Bronchial epithelial cell (primary cell): ENCODE results near the gene F5. TPM values are rescaled to one million over a fixed set of nuclear protein-coding genes. Genes with fewer than 3 reads are reported as not detected.
A peak's percentile ranks its signal among the peaks of the same experiment; 100 is the strongest.

Experiments
- DNase-seq: peaks from one replicate; pipeline ENCODE4 v3.0.0-alpha.2; 2010; ENCODE audit warnings: low read depth
- FAIRE-seq: peaks from 2 replicates; lab custom pipeline; 2011; peaks lifted over from hg19 to GRCh38; lab: Jason Lieb, UNC
- H3K27me3 ChIP-seq: 2 replicates; pipeline ENCODE4 v1.5.1; 2011; ENCODE audit warnings: low read length; ENCODE audit not compliant: control insufficient read depth, insufficient read depth
- H3K36me3 ChIP-seq: 2 replicates; pipeline ENCODE4 v1.5.1; 2011; ENCODE audit warnings: low read length; ENCODE audit not compliant: control insufficient read depth, insufficient read depth
- H3K4me3 ChIP-seq: 2 replicates; pipeline ENCODE4 v1.5.1; 2011; ENCODE audit warnings: mild to moderate bottlenecking, low read depth, low read length, control low read depth
- total RNA-seq: library from RNA; depleted of rRNA; stranded (reverse); fragments of >200 nt; gene quantifications from 2 replicates; pipeline ENCODE4 v1.2.1, GENCODE V29; 2014
- TF ChIP-seq, protein P1 (sequence below): IDR thresholded peaks from 2 replicates; pipeline ENCODE4 v1.5.1; 2011; ENCODE audit warnings: mild to moderate bottlenecking, moderate library complexity, low read length, control low read depth, inconsistent platforms; ENCODE audit not compliant: insufficient read depth, severe bottlenecking

F5 gene
- total RNA-seq, 1 donor from 2014 or later: not detected

DNA sequence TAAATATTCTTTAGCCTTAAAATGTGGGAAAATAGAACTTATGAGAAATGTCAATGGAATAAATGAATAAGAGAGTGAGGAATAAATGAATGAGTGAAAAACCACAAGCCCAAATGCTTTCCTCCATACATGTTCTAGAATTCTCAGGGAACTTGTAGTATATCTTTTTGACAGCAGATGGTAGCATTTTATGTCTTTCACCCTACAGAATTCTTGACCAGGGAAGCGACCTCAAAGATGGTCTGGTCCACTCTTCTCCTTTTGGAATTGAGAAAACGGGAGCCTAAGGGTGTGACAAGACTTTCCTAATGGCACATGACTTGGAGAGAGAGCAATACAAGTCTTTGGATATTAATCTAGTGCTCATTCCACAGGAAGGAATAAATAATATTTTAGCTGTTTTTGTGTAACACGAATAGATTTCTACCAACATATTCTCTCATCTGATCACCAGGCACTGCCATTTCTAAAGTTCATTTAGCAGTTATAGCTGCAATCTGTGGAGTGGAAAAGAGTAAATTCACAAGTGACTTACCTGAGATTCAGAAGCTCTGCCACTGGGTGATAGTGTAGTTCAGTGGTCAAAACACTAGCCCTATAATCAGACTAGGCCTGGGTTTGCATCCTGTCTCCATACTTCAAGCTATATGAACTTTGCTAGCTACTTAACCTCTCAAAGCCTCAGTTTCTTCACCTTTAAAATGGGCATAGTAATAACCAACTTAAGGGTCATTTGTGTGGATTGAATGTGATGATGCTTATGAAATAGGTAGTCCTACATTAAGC lies 15.0 kb upstream of the F5 start:
- peaks cover 4% of the 10 kb centered on the region for H3K27me3 ChIP-seq

DNA sequence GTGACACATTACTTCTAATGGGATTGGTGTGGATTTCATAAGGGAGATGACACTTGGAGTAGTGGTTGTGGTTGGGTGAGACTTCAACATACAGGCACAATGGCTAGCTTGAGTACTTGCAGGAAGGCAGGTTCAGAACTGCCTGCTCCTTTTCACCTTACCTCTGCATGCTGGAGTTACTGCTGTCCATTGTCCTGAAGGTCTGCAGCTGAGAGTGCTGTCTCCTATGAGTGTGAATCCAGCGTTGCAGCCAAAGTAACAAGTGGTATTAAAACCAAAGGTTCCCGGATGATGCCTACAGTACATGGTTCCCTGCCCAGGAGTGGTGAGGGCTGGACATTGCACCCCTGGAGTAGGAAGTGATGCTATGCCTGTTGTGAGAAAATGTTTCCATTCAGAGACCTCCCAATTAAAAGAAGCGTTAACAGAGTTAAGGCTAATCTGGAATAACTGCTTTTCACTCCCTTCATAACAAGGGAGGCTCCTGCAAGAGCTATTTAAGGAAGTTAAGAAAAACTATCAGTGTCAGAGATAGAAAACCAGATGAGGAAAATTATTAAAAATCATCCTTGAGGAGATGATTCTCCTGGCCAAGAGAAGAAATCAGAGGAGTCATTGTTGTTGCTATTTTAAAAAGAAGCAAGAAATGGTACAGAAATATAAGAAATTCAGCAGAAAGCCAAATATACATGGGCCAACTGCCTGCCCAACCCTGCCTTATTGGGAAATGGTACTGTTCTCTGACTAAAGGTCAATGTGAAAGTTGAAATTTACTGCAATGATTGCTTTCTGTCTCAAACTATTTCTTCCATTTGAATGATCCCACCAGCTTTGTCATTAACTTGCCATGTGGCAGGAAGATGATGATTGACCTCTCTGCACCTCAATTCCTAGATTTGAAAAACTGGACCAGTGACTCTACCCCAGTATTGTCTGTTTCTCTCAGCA lies 9.8 kb upstream of the F5 start:
- TF ChIP-seq, protein P1, sequence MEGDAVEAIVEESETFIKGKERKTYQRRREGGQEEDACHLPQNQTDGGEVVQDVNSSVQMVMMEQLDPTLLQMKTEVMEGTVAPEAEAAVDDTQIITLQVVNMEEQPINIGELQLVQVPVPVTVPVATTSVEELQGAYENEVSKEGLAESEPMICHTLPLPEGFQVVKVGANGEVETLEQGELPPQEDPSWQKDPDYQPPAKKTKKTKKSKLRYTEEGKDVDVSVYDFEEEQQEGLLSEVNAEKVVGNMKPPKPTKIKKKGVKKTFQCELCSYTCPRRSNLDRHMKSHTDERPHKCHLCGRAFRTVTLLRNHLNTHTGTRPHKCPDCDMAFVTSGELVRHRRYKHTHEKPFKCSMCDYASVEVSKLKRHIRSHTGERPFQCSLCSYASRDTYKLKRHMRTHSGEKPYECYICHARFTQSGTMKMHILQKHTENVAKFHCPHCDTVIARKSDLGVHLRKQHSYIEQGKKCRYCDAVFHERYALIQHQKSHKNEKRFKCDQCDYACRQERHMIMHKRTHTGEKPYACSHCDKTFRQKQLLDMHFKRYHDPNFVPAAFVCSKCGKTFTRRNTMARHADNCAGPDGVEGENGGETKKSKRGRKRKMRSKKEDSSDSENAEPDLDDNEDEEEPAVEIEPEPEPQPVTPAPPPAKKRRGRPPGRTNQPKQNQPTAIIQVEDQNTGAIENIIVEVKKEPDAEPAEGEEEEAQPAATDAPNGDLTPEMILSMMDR: no peak
- FAIRE-seq: peak; percentile 55
- Histone ChIP-seq H3K27me3 (no peaks in the 10 kb centered on the region), H3K36me3 (no peaks in the 10 kb centered on the region), H3K4me3 (no peak overlapping the region)
- DNase-seq: peak; percentile 66

More for the DNA sequence above, 15.0 kb upstream of the F5 start:
- FAIRE-seq (no peak), DNase-seq (peak; percentile 34)
- H3K4me3 ChIP-seq: no peak overlapping the region
- H3K36me3 ChIP-seq: no peaks in the 10 kb centered on the region
- TF ChIP-seq, protein P1: peak; percentile 38

DNA sequence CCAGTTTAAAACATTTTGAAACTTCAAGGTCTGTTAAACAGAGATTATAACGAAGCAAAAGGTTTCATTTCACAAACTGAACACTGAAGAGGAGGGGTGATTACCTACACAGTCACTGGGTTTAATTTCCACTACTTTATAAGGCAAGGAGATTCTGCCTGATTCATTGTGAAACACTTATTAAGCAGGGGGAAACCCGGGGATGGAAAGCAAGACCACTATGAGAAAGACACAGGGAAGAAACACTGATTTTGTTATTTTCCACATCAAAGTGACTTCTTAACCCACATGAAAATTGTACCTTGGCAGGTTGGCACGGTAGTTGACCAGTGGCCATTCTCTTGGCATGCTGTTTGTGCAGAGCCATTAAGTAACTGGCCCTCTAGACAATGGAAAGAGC lies 8.1 kb upstream of the F5 start:
- Histone ChIP-seq H3K4me3 (no peak overlapping the region), H3K36me3 (no peaks in the 10 kb centered on the region), H3K27me3 (no peaks in the 10 kb centered on the region)
- DNase-seq: no peak
- TF ChIP-seq, protein P1: no peak
- FAIRE-seq: no peak

DNA sequence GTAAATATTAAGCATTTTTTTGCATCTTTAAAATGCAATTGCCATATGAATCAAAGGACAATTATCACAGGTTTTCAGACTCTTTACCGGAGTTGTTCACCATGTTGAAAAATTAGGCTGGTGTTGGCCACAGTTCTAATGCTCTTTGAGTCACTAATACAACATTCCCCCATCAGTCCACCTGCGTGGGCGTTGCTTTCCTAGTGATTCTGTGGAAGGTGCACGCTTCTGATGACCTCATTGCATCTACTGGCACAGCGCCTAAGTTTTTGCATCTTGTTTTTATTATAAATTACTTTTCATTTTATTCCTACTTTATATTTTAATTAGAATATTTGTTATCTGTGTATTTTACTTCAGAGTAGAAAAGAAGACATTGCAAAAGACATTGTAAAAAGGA lies 4.7 kb upstream of the F5 start:
- no peak for FAIRE-seq
- no peaks in the 10 kb centered on the region for H3K36me3 ChIP-seq
- H3K4me3 ChIP-seq: no peak overlapping the region
- H3K27me3 ChIP-seq: no peaks in the 10 kb centered on the region
- TF ChIP-seq, protein P1: no peak
- DNase-seq: peak; percentile 62

DNA sequence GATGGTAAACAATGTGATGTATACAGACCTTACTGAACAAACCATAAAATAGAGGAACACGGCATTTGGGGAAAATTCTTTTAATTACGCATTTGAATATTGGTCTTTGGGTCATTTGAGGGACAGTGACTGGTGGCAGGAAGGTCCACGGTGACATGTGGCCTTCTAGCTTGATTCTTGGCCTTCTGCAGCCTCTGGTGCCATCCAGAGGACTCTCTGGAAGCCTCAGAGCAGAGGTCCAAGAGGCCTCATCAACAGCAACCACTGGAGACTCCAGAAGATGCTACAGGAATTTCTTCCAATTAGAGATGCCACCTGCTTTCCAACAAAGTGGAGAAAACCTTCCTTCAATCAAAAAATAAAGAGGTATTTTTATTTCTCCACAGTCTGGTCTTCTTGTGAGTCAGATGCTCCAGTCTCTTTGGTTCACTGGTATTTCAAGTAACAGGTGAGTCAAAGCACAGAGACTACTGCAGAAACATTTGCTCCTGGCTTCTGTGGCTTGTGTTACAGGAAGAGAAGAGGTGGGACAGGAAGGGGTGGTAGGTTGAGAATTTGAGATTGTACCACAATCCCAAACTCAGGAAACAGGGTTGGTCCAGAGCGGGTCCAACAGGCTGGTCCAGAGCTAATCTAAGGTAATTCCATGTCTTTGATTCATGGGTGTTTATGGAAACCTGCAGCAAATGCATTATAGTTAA lies 2.7 kb upstream of the F5 start:
- peak; percentile 75 for DNase-seq
- no peaks in the 10 kb centered on the region for H3K27me3 ChIP-seq
- H3K36me3 ChIP-seq: no peaks in the 10 kb centered on the region
- TF ChIP-seq, protein P1: no peak
- FAIRE-seq: no peak
- H3K4me3 ChIP-seq: no peak overlapping the region
